Stimulated activated naive CD8-positive, alpha-beta T cell treated with anti-CD3 and anti-CD28 coated beads, Interleukin-15, amount 100 ng/mL, for 72 hours (primary cell): Measurements from ENCODE around the gene BLACAT1.
"Not testable (repeated sequence)": the region's sequence is repeated elsewhere in the genome, so short reads cannot be mapped to it uniquely, and the experiment has no call there.

Experiments used
- ATAC-seq: fragments of 150-1000 bp; cut with Tn5 transposase; 2 replicates; pipeline ENCODE4 v1.10.0; 2021; ENCODE audit warnings: mild to moderate bottlenecking, moderate library complexity
- DNase-seq, 2 donors: peaks; one replicate each; pipeline ENCODE4 v3.0.0; 2021 to 2022
- H3K27ac Mint-ChIP-seq, 2 donors: one replicate each; pipeline ENCODE4 v1.8.0; 2022; ENCODE audit warnings: mild to moderate bottlenecking in 2 of 2, mixed read lengths in 2 of 2, moderate library complexity in 2 of 2
- H3K27me3 Mint-ChIP-seq: one replicate; pipeline ENCODE4 v1.8.0; 2022; ENCODE audit warnings: mixed read lengths
- H3K4me1 Mint-ChIP-seq: one replicate; pipeline ENCODE4 v1.8.0; 2022; ENCODE audit warnings: mild to moderate bottlenecking, mixed read lengths
- H3K4me3 Mint-ChIP-seq, 2 donors: one replicate each; pipeline ENCODE4 v1.8.0; 2022; ENCODE audit warnings: mild to moderate bottlenecking in 2 of 2, mixed read lengths in 2 of 2, moderate library complexity in 1 of 2
- H3K9me3 Mint-ChIP-seq, 2 donors: one replicate each; pipeline ENCODE4 v1.8.0; 2022; ENCODE audit warnings: mixed read lengths in 2 of 2

The BLACAT1 gene

GRCh38 chr1:205441318-205441633 is 14.6 kb downstream of the BLACAT1 start:
- Mint-ChIP-seq H3K27ac (peak overlapping the region; percentile 91 to 95), H3K9me3 (no peaks in the 10 kb centered on the region), H3K4me1 (peaks cover 34% of the 10 kb centered on the region), H3K27me3 (peaks cover 24% of the 10 kb centered on the region), H3K4me3 (peak overlapping the region; percentile 74 to 86)
- DNase-seq (no peak), ATAC-seq (no peak)

GRCh38 chr1:205440476-205441317 is 15.1 kb downstream of the BLACAT1 start:
- ATAC-seq (peak; percentile 93), DNase-seq (peak; percentile 43 to 67)
- Mint-ChIP-seq H3K4me3 (peak overlapping the region; percentile 74 to 86), H3K4me1 (peaks cover 34% of the 10 kb centered on the region), H3K27ac (peak overlapping the region; percentile 91 to 95), H3K27me3 (peaks cover 29% of the 10 kb centered on the region), H3K9me3 (no peaks in the 10 kb centered on the region)

DNA sequence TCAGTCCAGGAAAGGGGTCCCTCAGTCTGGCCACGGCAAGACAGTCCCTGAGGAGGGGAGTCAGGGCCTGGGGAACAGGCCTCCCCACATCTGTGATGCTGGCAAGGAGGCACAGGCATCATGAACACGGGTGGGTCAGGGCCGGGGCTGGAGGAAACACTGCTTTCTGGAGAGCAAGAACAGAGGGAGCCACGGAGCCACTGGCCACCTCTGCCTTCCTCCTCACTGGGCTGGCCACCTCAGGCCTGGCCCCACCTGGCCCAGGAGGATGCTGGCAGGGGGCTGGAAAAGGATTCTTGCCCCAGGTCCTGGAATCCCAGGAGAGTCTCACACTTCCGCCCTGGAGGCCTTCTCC is 15.7 kb downstream of the BLACAT1 start:
- H3K27me3 Mint-ChIP-seq = peaks cover 35% of the 10 kb centered on the region
- ATAC-seq = no peak
- H3K9me3 Mint-ChIP-seq = no peaks in the 10 kb centered on the region
- H3K27ac Mint-ChIP-seq = peak overlapping the region; percentile 46 to 95
- DNase-seq = no peak
- H3K4me3 Mint-ChIP-seq = peak overlapping the region in 1 of 2 donors; percentile 86
- peaks cover 34% of the 10 kb centered on the region for H3K4me1 Mint-ChIP-seq

- Mint-ChIP-seq H3K27me3 (peaks cover 32% of the 10 kb centered on the region), H3K9me3 (no peaks in the 10 kb centered on the region), H3K27ac (peak overlapping the region in 1 of 2 donors; percentile 17), H3K4me1 (peaks cover 28% of the 10 kb centered on the region), H3K4me3 (no peak overlapping the region)
- ATAC-seq (no peak), DNase-seq (no peak)
Observed at GRCh38 chr1:205438213-205439158, 17.4 kb downstream of the BLACAT1 start.

- Mint-ChIP-seq H3K4me1 (peaks cover 28% of the 10 kb centered on the region), H3K27me3 (peaks cover 32% of the 10 kb centered on the region), H3K9me3 (no peaks in the 10 kb centered on the region), H3K4me3 (no peak overlapping the region), H3K27ac (no peak overlapping the region)
- ATAC-seq (no peak), DNase-seq (no peak)
Observed at GRCh38 chr1:205437570-205437969, 18.3 kb downstream of the BLACAT1 start.

DNA sequence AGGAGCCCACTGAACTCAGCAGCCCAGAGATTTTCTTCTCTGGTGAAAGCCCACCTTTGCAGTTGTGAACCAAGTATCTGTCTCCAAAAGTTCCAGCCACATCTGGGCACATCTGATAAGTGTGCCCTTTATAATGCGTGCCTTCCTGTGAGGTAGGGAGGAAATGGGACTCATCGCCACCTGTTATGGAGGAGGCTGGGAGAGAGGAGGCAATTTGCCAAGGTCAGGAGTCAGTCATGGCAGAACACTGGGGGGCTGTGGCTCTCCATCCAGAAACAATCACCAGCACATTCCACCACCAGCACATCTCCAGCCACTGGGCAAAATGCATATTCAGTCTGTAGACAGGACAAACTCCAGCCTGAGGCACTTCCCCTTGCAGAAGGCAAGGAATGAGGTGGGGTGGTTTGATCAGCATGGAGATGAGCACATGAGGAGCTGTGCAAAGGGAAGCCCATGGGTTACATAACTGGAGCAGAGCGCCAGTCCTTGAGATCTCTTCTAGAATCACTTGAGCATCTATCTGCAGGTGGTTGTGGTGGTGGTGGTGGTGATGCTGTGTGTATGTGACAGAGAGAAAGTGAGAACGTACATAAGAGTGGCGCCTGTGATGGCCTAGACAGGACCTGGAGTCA is 19.0 kb downstream of the BLACAT1 start:
- no peak for ATAC-seq
- peaks cover 32% of the 10 kb centered on the region for H3K27me3 Mint-ChIP-seq
- H3K4me1 Mint-ChIP-seq = peaks cover 26% of the 10 kb centered on the region
- no peaks in the 10 kb centered on the region for H3K9me3 Mint-ChIP-seq
- no peak overlapping the region for H3K4me3 Mint-ChIP-seq
- H3K27ac Mint-ChIP-seq = peak overlapping the region in 1 of 2 donors; percentile 67
- no peak for DNase-seq

GRCh38 chr1:205435578-205436573 is 20.0 kb downstream of the BLACAT1 start:
- Mint-ChIP-seq H3K9me3 (no peaks in the 10 kb centered on the region), H3K4me1 (peaks cover 21% of the 10 kb centered on the region), H3K27ac (no peak overlapping the region), H3K27me3 (peaks cover 32% of the 10 kb centered on the region), H3K4me3 (no peak overlapping the region)
- ATAC-seq (no peak), DNase-seq (no peak)

DNA sequence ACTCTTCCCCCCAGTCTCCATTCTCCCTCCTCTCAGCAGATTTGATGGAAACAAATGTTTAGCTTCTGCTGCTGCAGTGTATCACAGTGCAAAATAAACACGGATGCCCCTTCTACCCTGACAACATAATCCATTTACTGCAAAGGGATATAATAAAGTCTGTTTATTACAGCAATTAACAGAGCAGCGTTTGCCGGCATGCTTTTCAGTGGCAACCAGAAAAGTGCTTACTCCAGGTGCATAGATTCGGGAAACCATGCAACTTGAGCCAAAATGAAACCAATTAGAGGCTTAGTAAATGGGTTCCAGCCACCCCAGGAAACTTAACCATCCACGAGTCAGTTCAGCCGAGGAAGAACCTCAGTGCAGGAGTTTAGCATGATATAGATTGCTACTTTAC is 21.1 kb downstream of the BLACAT1 start:
- no peak overlapping the region for H3K27ac Mint-ChIP-seq

DNA sequence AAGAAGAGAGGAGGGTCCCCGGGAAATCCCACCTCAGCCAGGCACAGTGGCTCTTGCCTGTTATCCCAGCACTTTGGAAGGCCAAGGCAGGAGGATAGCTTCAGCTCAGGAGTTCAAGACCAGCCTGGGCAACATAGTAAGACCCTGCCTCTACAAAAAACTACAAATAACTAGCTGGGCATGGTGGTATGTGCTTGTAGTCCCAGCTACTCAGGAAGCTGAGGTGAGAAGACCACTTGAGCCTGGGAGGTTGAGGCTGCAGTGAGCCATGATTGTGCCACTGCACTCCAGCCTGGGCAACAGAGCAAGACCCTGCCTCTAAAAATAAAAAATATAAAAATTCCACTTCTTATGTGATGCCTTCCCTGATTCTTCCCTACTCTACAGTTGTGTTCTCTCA is 23.2 kb downstream of the BLACAT1 start:
- not testable (repeated sequence) for ATAC-seq, H3K4me3 Mint-ChIP-seq, H3K9me3 Mint-ChIP-seq, DNase-seq, H3K27ac Mint-ChIP-seq
- Mint-ChIP-seq H3K27me3 (peaks cover 24% of the 10 kb centered on the region), H3K4me1 (peaks cover 14% of the 10 kb centered on the region)

More for the DNA sequence above, 21.1 kb downstream of the BLACAT1 start:
- DNase-seq (no peak), ATAC-seq (no peak)
- Mint-ChIP-seq H3K4me1 (peaks cover 18% of the 10 kb centered on the region), H3K9me3 (no peaks in the 10 kb centered on the region), H3K4me3 (no peak overlapping the region), H3K27me3 (peaks cover 32% of the 10 kb centered on the region)

DNA sequence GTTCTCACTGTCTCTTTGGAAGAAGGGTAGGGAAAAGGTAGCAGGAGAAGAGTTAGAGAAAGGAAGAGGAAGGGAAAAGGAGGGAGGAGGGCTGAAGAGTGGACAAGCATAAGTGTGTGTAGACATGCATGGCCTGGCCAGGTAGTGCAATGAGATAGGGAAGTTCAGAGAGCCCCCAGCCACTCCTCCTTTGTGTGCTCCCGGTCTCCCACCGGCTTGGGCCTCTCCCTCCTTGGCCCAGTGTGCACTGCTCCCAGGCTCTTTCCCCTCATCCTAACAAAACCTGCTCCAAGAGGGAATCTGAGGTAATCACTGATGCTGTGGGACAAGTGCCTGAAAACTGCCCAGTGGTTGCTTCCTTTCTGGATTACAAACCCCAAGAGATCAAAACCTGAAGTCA is 23.7 kb downstream of the BLACAT1 start:
- ATAC-seq (no peak), DNase-seq (no peak)
- no peak overlapping the region for H3K4me3 Mint-ChIP-seq
- H3K9me3 Mint-ChIP-seq = no peaks in the 10 kb centered on the region
- no peak overlapping the region for H3K27ac Mint-ChIP-seq
- peaks cover 29% of the 10 kb centered on the region for H3K27me3 Mint-ChIP-seq
- H3K4me1 Mint-ChIP-seq = peaks cover 14% of the 10 kb centered on the region

DNA sequence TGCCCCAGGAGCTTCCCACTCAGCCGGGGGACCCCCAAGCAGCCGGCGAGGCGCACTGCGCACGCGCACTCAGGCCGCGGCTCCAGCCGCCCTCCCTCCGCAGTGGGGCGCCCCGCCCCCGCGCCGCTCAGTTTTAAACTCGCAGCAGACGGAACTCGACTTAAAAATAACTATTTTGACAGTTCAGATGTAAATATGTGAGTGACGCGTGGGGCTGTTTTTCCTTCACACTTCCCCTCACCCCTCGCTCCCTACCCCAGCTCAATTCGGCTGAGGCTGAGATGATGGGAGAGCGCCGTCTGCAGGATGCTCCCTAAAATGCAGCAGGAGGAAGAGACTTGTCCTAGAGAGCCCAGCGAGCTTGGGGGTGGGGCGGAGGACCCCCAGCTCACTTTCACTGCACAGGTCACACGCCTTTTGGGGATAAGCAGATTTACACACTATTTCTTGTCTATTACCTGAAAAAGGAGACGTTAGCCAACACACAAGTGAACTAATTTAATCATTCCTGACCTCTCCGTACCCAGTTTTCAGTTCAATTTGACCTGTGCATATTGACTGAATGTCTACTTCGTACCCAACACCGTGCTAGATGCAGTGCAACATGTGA is 25.0 kb downstream of the BLACAT1 start:
- Mint-ChIP-seq H3K27ac (peak overlapping the region in 1 of 2 donors; percentile 12), H3K27me3 (peaks cover 30% of the 10 kb centered on the region)

GRCh38 chr1:205429762-205430695 is 25.8 kb downstream of the BLACAT1 start:
- no peak for ATAC-seq
- DNase-seq = no peak
- Mint-ChIP-seq H3K9me3 (no peaks in the 10 kb centered on the region), H3K27me3 (peaks cover 22% of the 10 kb centered on the region), H3K4me1 (peaks cover 14% of the 10 kb centered on the region), H3K27ac (no peak overlapping the region), H3K4me3 (peak overlapping the region; percentile 85 to 86)

More for the DNA sequence above, 25.0 kb downstream of the BLACAT1 start:
- DNase-seq (peak; percentile 55 to 57), ATAC-seq (peak; percentile 74)
- Mint-ChIP-seq H3K4me3 (peak overlapping the region; percentile 85 to 86), H3K4me1 (peaks cover 14% of the 10 kb centered on the region), H3K9me3 (no peaks in the 10 kb centered on the region)

GRCh38 chr1:205424901-205425600 is 30.8 kb downstream of the BLACAT1 start:
- no peak for ATAC-seq
- H3K4me3 Mint-ChIP-seq = no peak overlapping the region
- no peak for DNase-seq
- peaks cover under 1% of the 10 kb centered on the region for H3K4me1 Mint-ChIP-seq
- peaks cover 44% of the 10 kb centered on the region for H3K27me3 Mint-ChIP-seq
- no peak overlapping the region for H3K27ac Mint-ChIP-seq
- no peaks in the 10 kb centered on the region for H3K9me3 Mint-ChIP-seq
